Psoas muscle (tissue), 8 donors: ENCODE results near the gene ALDH1A2. TPM values are rescaled to one million over a fixed set of nuclear protein-coding genes. Genes with fewer than 3 reads are reported as not detected.

Experiments
- ATAC-seq, 4 donors: fragments of 200-7000 bp; cut with Tn5 transposase; one replicate each; pipeline ENCODE4 v1.9.1; 2020; ENCODE audit warnings: moderate library complexity in 3 of 4, mild to moderate bottlenecking in 2 of 4
- DNase-seq, 2 donors: peaks; one replicate each; pipeline ENCODE4 v3.0.0-alpha.2; 2020
- H3K27ac ChIP-seq: fragments of 200-600 bp; one replicate; pipeline ENCODE4 v1.8.0; 2022
- H3K27me3 ChIP-seq, 3 donors: fragments of 200-600 bp in 1 of 3; one replicate each; pipeline versions ENCODE4 v1.6.1 to v1.8.0; 2013 to 2022; ENCODE audit warnings: low read length in 2 of 3, mild to moderate bottlenecking in 2 of 3, moderate library complexity in 1 of 3; ENCODE audit not compliant: insufficient read depth in 3 of 3
- H3K36me3 ChIP-seq, 2 donors: fragments of 200-600 bp in 1 of 2; one replicate each; pipeline versions ENCODE4 v1.6.1 to v1.8.0; 2013 to 2022; ENCODE audit warnings: low read depth in 1 of 2, mild to moderate bottlenecking in 1 of 2, moderate library complexity in 1 of 2; ENCODE audit not compliant: insufficient read depth in 1 of 2
- H3K4me1 ChIP-seq: fragments of 200-600 bp; one replicate; pipeline ENCODE4 v1.8.0; 2022
- H3K4me3 ChIP-seq: fragments of 200-600 bp; one replicate; pipeline ENCODE4 v1.8.0; 2022; ENCODE audit warnings: mild to moderate bottlenecking
- H3K9me3 ChIP-seq: fragments of 200-600 bp; one replicate; pipeline ENCODE4 v1.8.0; 2022
- CTCF ChIP-seq: fragments of 200-600 bp; IDR thresholded peaks from one replicate; pipeline ENCODE4 v1.8.0; 2022; ENCODE audit warnings: antibody characterized with exemption
- WGBS, 3 donors: extraction: QIAGEN DNeasy Blood & Tissue Kit; methylation state at CpG; one replicate each; pipeline versions ENCODE4 v1.1.6 to v1.1.7; 2013; 5-methylcytosine and 5-hydroxymethylcytosine counted together
- intact Hi-C, 2 donors: fragments of 100-400 bp; cut with DNase I; formaldehyde crosslinking; loops; one replicate each; pipeline versions ENCODE4 v1.11.0 to v1.14.2; 2022
- polyA plus RNA-seq, 3 donors: library from polyadenylated mRNA; stranded (reverse); fragments of 200-250 nt; gene quantifications; one replicate each; pipeline ENCODE4 v1.2.3, GENCODE V29; 2013
- total RNA-seq, 4 donors: library from RNA; stranded (reverse); fragmentation: NEBNext Ultra II Directional in 2 of 4; extraction: Animal tissue kit (Norgen Biotek cat#: 25700) in 2 of 4; gene quantifications; one replicate each; pipeline versions ENCODE4 v1.2.1 to v1.2.4, GENCODE V29; 2021 to 2023
- donor health status: healthy with polysubstance abuse.
- donor health status: DM: no; HTN: no; CAD: no; lungs with moderate emphysema.
- donor health status: Bipolar disorder and iron deficiency.
- donor health status: healthy.
- donor health status: DM: yes; HTN: yes; CAD: no.
- donor health status: DM: no; HTN: no; CAD: no.
- donor health status: DM: no; HTN: no; CAD: no.
- donor health status: DM: yes; HTN: yes; CAD: no.

The ALDH1A2 gene
- total and polyA plus RNA-seq, 7 donors = 0.74 to 4.7 (median 2.5) TPM

GRCh38 chr15:58057559-58057958 is 8.0 kb downstream of the ALDH1A2 start:
- intact Hi-C loops = no loop called here
- no peaks in the 10 kb centered on the region for H3K9me3 ChIP-seq
- H3K4me3 ChIP-seq = no peak overlapping the region
- no peak for TF ChIP-seq CTCF
- no peaks in the 10 kb centered on the region for H3K36me3 ChIP-seq
- DNase-seq (no peak), ATAC-seq (no peak)
- H3K27me3 ChIP-seq = peaks cover 0 to 20% (median 7%) of the 10 kb centered on the region in 3 donors
- 63 to 77% (median 68%) methylated on average over 1 of the region's 1 CpG for WGBS, 3 donors
- no peaks in the 10 kb centered on the region for H3K4me1 ChIP-seq
- no peak overlapping the region for H3K27ac ChIP-seq

DNA sequence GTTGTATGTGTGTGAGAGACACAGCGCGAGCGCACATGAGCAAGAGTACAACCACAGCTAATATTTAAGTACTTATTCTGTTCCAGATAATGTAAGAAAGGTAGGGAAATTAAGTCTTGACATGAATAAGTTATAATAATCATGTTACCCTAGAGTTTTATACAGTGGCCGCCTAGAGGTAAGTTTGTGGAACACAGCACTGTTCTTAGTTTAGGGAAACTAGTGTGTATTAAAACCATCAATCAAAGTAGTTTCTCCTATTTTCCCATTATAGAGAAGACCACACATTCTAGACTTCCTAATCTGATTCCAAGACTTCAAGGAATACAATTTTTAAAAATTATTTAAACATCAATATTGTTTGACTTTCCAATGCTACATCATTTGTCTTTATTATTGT is 9.5 kb downstream of the ALDH1A2 start:
- ATAC-seq (no peak), DNase-seq (no peak)
- TF ChIP-seq CTCF = no peak
- Histone ChIP-seq H3K36me3 (no peaks in the 10 kb centered on the region), H3K9me3 (no peaks in the 10 kb centered on the region), H3K4me3 (no peak overlapping the region), H3K27me3 (peaks cover 0 to 12% (median 7%) of the 10 kb centered on the region in 3 donors), H3K27ac (no peak overlapping the region), H3K4me1 (no peaks in the 10 kb centered on the region)
- WGBS, 3 donors = 90 to 97% (median 93%) methylated on average over 4 of the region's 4 CpGs
- intact Hi-C loops = no loop called here

GRCh38 chr15:58053315-58054153 is 12.0 kb downstream of the ALDH1A2 start:
- Histone ChIP-seq H3K4me3 (no peak overlapping the region), H3K27ac (no peak overlapping the region), H3K36me3 (no peaks in the 10 kb centered on the region), H3K4me1 (no peaks in the 10 kb centered on the region), H3K27me3 (peaks cover 0 to 11% (median 7%) of the 10 kb centered on the region in 3 donors), H3K9me3 (no peaks in the 10 kb centered on the region)
- ATAC-seq (no peak), DNase-seq (no peak)
- no peak for TF ChIP-seq CTCF
- intact Hi-C loops = no loop called here
- WGBS, 3 donors = 67 to 68% (median 68%) methylated on average over 4 of the region's 4 CpGs

GRCh38 chr15:58052334-58052733 is 13.2 kb downstream of the ALDH1A2 start:
- H3K27ac ChIP-seq = no peak overlapping the region
- no peaks in the 10 kb centered on the region for H3K36me3 ChIP-seq
- H3K4me3 ChIP-seq = no peak overlapping the region
- H3K4me1 ChIP-seq = no peaks in the 10 kb centered on the region
- no peak for ATAC-seq
- no peak for DNase-seq
- TF ChIP-seq CTCF = no peak
- intact Hi-C loops = no loop called here
- peaks cover 0 to 11% (median 7%) of the 10 kb centered on the region in 3 donors for H3K27me3 ChIP-seq
- no peaks in the 10 kb centered on the region for H3K9me3 ChIP-seq
- WGBS, 3 donors = 87 to 95% (median 94%) methylated on average over 5 of the region's 5 CpGs
